Stimulated activated CD4-positive, alpha-beta T cell treated with anti-CD3 and anti-CD28 coated beads, Interleukin-4, amount 100 ng/mL, for 4 hours (primary cell): Measurements from ENCODE around the gene SURF4.
A peak's percentile ranks its signal among the peaks of the same experiment; 100 is the strongest.

Experiments used
- DNase-seq, 2 experiments: peaks; one replicate each; pipeline ENCODE4 v3.0.0-alpha.2; 2020

The SURF4 gene

GRCh38 chr9:133375724-133376654, at the start of gene SURF4, which contains the start of gene STKLD1:
Gene SURF4, minus strand, starts transcription at chr9:133376060. Its CDS starts 91 bp downstream, at chr9:133375969.
Gene STKLD1, plus strand, starts transcription at chr9:133376366. Its CDS starts 108 bp downstream, at chr9:133376474.
- peak; percentile 91 to 96 for DNase-seq

DNA sequence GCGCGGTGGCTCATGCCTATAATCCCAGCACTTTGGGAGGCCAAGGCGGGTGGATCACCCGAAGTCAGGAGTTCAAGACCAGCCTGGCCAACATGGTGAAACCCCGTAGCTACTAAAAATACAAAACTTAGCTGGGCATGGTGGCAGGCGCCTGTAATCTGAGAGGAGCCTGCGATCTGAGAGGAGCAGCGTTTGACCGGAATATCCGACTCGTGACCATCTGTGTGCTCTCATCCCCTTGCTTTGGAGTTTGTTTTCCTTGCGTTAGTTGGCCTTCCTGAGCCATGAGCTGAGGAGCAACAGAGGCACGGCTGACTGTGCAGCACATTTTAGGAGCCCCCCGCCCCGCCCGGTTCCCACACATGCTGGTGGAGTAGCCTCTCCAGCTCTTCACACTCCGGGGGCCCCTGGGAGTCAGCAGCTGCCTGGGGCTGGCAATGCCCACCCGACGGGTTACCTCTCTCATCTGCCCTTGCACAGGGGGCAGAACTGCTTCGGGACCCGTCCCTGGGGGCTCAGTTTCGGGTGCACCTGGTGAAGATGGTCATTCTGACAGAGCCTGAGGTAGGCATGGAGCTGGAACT, 49.3 kb upstream of the SURF4 start:
- DNase-seq = no peak

- DNase-seq = no peak
These were observed 48.3 kb upstream of the SURF4 start for GRCh38 chr9:133424187-133424586.

GRCh38 chr9:133423216-133423615, 47.4 kb upstream of the SURF4 start:
- no peak for DNase-seq

- no peak for DNase-seq
These were observed 46.0 kb upstream of the SURF4 start, which contains the start of gene ADAMTS13 for GRCh38 chr9:133421615-133422542. Gene ADAMTS13, plus strand, starts transcription at chr9:133422367. Its CDS starts 77 bp downstream, at chr9:133422444.

- DNase-seq = no peak
These were observed 44.5 kb upstream of the SURF4 start for GRCh38 chr9:133420392-133420827.

DNA sequence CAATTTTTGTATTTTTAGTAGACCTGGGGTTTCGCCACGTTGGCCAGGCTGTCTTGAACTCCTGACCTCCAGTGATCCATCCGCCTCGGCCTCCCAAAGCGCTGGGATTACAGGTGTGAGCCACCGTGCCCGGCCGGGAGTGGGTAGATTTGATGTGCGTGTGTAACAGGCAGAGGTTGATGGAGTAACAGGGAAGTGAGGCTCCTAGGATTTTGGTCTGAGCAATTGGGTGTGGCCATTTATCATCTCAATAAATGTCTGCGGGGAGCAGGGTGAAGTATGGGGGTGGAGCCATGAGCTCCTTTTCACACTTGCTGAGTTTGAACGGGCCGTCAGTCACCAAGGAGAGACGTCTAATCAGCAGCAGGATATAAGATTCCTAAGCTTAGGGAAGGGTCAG, 43.1 kb upstream of the SURF4 start:
- no peak for DNase-seq

GRCh38 chr9:133417541-133418461, 41.9 kb upstream of the SURF4 start, which contains the start of gene REXO4:
Gene REXO4, minus strand, starts transcription at chr9:133418010. Its CDS starts 166 bp downstream, at chr9:133417844.
- peak; percentile 75 to 79 for DNase-seq

- DNase-seq = no peak
These were observed 39.3 kb upstream of the SURF4 start for GRCh38 chr9:133415170-133415569.

GRCh38 chr9:133408042-133408441, 32.2 kb upstream of the SURF4 start:
- no peak for DNase-seq

GRCh38 chr9:133406480-133407307, 30.8 kb upstream of the SURF4 start:
- DNase-seq = peak; percentile 77 to 79

- no peak for DNase-seq
These were observed 29.9 kb upstream of the SURF4 start for GRCh38 chr9:133405508-133406438.

- no peak for DNase-seq
These were observed 28.7 kb upstream of the SURF4 start for GRCh38 chr9:133404454-133405002.

DNA sequence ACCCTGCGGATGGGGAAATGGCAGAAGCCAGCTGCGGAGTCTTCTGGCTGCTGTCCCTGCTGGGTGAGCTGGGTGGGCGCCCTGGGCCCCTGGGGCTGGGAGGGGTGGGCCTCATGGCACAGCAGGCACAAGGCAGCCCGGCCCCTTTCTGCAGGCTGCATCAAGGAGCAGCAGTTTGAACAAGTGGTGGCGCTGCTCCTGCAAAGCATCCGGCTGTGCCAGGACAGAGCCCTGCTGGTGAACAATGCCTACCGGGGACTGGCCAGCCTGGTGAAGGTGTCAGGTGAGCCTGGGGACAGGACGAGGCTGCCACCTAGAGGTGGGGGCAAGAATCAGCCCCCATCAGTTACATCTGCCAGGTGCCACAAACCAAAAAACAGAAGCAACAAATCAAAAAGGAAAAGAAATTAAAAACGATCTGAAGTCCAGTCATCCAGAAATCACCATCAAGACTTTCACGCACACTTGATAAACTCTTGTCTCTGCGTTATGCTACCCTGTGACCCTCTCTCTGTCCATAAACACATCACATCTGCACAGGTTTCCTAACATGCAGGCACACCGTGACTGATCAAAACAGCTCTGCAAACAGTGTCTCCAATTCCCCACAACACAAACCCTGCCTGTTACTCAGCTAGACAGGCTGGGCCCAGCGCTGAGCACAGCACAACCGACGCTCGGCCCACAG, 28.1 kb upstream of the SURF4 start:
- DNase-seq = peak; percentile 50

- no peak for DNase-seq
These were observed 26.8 kb upstream of the SURF4 start for GRCh38 chr9:133402689-133403088.

DNA sequence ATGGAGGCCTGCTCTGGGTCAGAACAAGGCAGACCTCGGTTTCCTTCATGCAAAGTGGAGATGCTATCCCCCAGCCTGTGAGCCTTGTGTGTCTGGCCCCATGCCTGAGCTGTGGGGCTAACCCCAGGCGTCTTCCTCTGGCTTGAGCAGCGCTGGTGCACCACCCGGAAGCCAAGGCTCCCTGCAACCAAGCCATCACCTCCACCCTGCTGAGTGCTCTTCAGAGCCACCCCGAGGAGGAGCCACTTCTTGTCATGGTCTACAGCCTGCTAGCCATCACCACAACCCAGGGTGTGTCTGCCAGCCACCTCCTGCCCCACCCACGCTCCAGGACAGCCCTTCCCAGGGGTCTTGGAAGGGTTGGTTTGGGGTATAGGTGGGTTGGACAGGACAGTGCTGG, 25.7 kb upstream of the SURF4 start:
- DNase-seq = no peak

DNA sequence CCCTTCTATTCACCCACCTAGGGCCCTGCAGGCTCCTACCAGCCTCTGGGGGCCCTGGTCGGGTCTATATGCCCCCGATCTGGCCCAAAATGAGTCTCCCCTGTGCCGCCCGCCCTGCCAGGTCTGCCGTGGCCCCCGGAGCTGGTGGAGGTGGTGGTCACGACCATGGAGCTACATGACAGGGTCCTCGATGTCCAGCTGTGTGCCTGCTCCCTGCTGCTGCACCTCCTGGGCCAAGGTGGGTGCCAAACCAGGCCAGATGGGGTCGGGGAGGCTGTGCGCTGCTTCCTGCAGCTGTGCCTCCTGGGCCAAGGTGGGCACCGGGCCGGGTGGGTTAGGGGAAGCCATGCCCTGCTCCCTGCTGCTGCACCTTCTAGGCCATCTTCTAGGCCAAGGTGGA, 24.4 kb upstream of the SURF4 start:
- no peak for DNase-seq

DNA sequence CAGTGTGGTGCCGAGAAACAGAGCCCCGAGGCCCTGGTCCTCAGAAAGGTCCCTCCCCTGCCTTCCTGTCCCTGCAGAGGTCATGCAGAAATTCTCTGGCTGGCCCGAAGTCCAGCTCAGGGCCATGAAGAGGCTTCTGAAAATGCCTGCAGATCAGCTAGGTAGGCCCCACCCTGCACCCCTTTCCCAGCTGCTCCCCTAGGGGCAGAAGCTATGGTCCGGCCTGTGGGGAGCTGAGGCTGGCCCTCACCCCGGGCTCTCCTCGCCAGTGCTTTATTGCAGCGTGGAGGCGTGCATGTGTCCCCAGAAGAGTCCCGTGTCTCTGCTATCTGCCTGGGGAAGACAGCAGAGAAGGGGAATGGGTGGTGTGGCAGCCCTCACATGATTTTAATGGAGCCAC, 22.0 kb upstream of the SURF4 start:
- no peak for DNase-seq
